Caco-2 (cell line): ENCODE measurements around the gene PARVA. TPM values are rescaled to one million over a fixed set of nuclear protein-coding genes. Genes with fewer than 3 reads are reported as not detected.

Experiments used
- BruUV-seq: library from RNA; stranded (reverse); fragments of 400-500 nt; replicated peaks from 2 replicates; lab custom pipeline; 2021; lab: Mats Ljungman, UMichigan
- CTCF ChIA-PET: fragments of 300-600 bp; sonication (Branson Sonifier 250); formaldehyde crosslinking; loops from one replicate; lab custom pipeline; 2022; ENCODE audit warnings: antibody characterized with exemption; lab: Charles Lee
- POLR2A ChIA-PET: fragments of 300-600 bp; sonication (Branson Sonifier 250); formaldehyde crosslinking; loops from one replicate; lab custom pipeline; 2022; ENCODE audit warnings: antibody characterized with exemption; lab: Charles Lee
- DNase-seq, 2 experiments: peaks; one replicate each; pipeline versions ENCODE4 v3.0.0 to v3.0.0-alpha.2; 2020 to 2022
- H3K27me3 ChIP-seq: replicated peaks from 2 replicates; pipeline ENCODE4 v1.6.0; 2011; ENCODE audit warnings: low read length; ENCODE audit not compliant: control insufficient read depth, insufficient read depth
- H3K36me3 ChIP-seq: 2 replicates; pipeline ENCODE4 v1.5.1; 2011; ENCODE audit warnings: low read length; ENCODE audit not compliant: control insufficient read depth, insufficient read depth
- H3K4me1 ChIP-seq: fragments of 250-450 bp; sonication (Bioruptor Pico); 2 replicates; pipeline ENCODE4 v1.5.1; 2020; ENCODE audit warnings: mild to moderate bottlenecking
- H3K4me3 ChIP-seq: 2 replicates; pipeline ENCODE4 v1.5.1; 2011; ENCODE audit warnings: low read depth, mild to moderate bottlenecking, control low read depth, low read length
- H3K9me3 ChIP-seq: fragments of 250-450 bp; sonication (Bioruptor Pico); 2 replicates; pipeline ENCODE4 v1.5.1; 2020; ENCODE audit warnings: mild to moderate bottlenecking, moderate library complexity
- H3K27ac Mint-ChIP-seq: one replicate; pipeline ENCODE4 v1.8.0; 2022; ENCODE audit warnings: mixed read lengths; ENCODE audit not compliant: unreplicated experiment
- H3K27me3 Mint-ChIP-seq: one replicate; pipeline ENCODE4 v1.8.0; 2022; ENCODE audit warnings: mixed read lengths; ENCODE audit not compliant: insufficient read depth, unreplicated experiment
- H3K36me3 Mint-ChIP-seq: one replicate; pipeline ENCODE4 v1.8.0; 2022; ENCODE audit warnings: mild to moderate bottlenecking, mixed read lengths; ENCODE audit not compliant: insufficient read depth, unreplicated experiment
- H3K4me1 Mint-ChIP-seq: one replicate; pipeline ENCODE4 v1.8.0; 2022; ENCODE audit warnings: low read depth, mixed read lengths; ENCODE audit not compliant: unreplicated experiment
- H3K4me3 Mint-ChIP-seq: one replicate; pipeline ENCODE4 v1.8.0; 2022; ENCODE audit warnings: mild to moderate bottlenecking, moderate library complexity, mixed read lengths; ENCODE audit not compliant: unreplicated experiment
- H3K9me3 Mint-ChIP-seq: one replicate; pipeline ENCODE4 v1.8.0; 2022; ENCODE audit warnings: mixed read lengths; ENCODE audit not compliant: unreplicated experiment
- intact Hi-C: fragments of 100-400 bp; cut with micrococcal nuclease; formaldehyde crosslinking; loops from one replicate; pipeline ENCODE4 v1.10.0; 2022; ENCODE audit not compliant: unreplicated experiment
- total RNA-seq: library from RNA; stranded (reverse); gene quantifications from 2 replicates; pipeline ENCODE4 v1.2.3, GENCODE V29; 2022
- TF ChIP-seq, protein P1 (sequence below), 2 experiments: fragments of 200-600 bp in 1 of 2; IDR thresholded peaks; 1 replicate in 1 of 2; 2 replicates in 1 of 2; pipeline versions ENCODE4 v1.5.1 to v1.8.0; 2011 to 2022; ENCODE audit warnings: antibody characterized with exemption in 1 of 2, control low read depth in 1 of 2, inconsistent platforms in 1 of 2, low read depth in 1 of 2, low read length in 1 of 2, mild to moderate bottlenecking in 1 of 2, moderate library complexity in 1 of 2; ENCODE audit not compliant: insufficient read depth in 1 of 2, severe bottlenecking in 1 of 2, unreplicated experiment in 1 of 2

PARVA gene
- total RNA-seq, 1 experiment from 2014 or later: 45.3 TPM

DNA sequence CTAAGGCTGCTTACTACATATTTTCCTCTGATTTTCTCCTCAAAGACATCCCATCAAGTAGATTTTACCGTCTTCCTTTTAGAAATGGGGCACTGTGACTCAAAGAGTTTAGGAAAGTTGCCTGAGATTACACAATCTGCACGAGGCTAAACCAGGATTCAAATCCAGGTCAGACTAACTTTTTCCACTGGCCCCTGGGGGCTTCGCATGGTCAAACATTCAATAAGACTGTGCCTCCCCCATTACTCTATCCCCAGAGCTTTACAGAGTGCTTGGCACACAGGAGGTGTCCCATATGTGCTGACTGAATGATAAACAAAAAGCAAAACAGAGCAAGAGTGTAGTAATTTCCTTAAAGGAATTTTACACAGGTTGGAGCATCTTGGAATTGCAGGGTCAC is 178.8 kb downstream of the PARVA start:
- H3K36me3 ChIP-seq: no peaks in the 10 kb centered on the region
- peaks cover 8% of the 10 kb centered on the region; the same call in 1 of the 2 replicates for H3K9me3 ChIP-seq
- peaks cover 7% of the 10 kb centered on the region for H3K27me3 Mint-ChIP-seq
- intact Hi-C loops: no loop called here
- no peaks in the 10 kb centered on the region for H3K36me3 Mint-ChIP-seq
- no peaks in the 10 kb centered on the region; the same call in 1 of the 2 replicates for H3K4me1 ChIP-seq
- POLR2A ChIA-PET: no interaction called here
- peaks cover 16% of the 10 kb centered on the region for H3K4me1 Mint-ChIP-seq
- DNase-seq: no peak
- BruUV-seq: no TSS peak
- H3K4me3 Mint-ChIP-seq: no peak overlapping the region
- TF ChIP-seq, protein P1, sequence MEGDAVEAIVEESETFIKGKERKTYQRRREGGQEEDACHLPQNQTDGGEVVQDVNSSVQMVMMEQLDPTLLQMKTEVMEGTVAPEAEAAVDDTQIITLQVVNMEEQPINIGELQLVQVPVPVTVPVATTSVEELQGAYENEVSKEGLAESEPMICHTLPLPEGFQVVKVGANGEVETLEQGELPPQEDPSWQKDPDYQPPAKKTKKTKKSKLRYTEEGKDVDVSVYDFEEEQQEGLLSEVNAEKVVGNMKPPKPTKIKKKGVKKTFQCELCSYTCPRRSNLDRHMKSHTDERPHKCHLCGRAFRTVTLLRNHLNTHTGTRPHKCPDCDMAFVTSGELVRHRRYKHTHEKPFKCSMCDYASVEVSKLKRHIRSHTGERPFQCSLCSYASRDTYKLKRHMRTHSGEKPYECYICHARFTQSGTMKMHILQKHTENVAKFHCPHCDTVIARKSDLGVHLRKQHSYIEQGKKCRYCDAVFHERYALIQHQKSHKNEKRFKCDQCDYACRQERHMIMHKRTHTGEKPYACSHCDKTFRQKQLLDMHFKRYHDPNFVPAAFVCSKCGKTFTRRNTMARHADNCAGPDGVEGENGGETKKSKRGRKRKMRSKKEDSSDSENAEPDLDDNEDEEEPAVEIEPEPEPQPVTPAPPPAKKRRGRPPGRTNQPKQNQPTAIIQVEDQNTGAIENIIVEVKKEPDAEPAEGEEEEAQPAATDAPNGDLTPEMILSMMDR (IDR thresholded peaks at IDR 0.05; ENCODE audit: insufficient read depth in 1 of 2, low read depth in 1 of 2, low read length in 1 of 2, severe bottlenecking in 1 of 2, unreplicated experiment in 1 of 2): no peak
- H3K27ac Mint-ChIP-seq: no peak overlapping the region
- CTCF ChIA-PET: no interaction called here
- H3K9me3 Mint-ChIP-seq: no peaks in the 10 kb centered on the region
- H3K4me3 ChIP-seq: no peak overlapping the region
- no peaks in the 10 kb centered on the region for H3K27me3 ChIP-seq

- CTCF ChIA-PET: interaction anchor here (0.6 kb wide), 1 partner anchor 405 kb away, joined by 4 read pairs; no protein-coding TSS in a partner anchor
- no peak for DNase-seq
- Mint-ChIP-seq H3K27me3 (peaks cover 7% of the 10 kb centered on the region), H3K9me3 (no peaks in the 10 kb centered on the region), H3K4me3 (no peak overlapping the region), H3K36me3 (no peaks in the 10 kb centered on the region), H3K4me1 (peaks cover 16% of the 10 kb centered on the region), H3K27ac (no peak overlapping the region)
- H3K36me3 ChIP-seq: no peaks in the 10 kb centered on the region
- TF ChIP-seq, protein P1 (IDR thresholded peaks at IDR 0.05; ENCODE audit: insufficient read depth in 1 of 2, low read depth in 1 of 2, low read length in 1 of 2, severe bottlenecking in 1 of 2, unreplicated experiment in 1 of 2): no peak
- no peaks in the 10 kb centered on the region; the same call in 1 of the 2 replicates for H3K4me1 ChIP-seq
- no peak overlapping the region for H3K4me3 ChIP-seq
- POLR2A ChIA-PET: no interaction called here
- intact Hi-C loops: no loop called here
- BruUV-seq: no TSS peak
- no peaks in the 10 kb centered on the region for H3K27me3 ChIP-seq
- H3K9me3 ChIP-seq: peaks cover 8% of the 10 kb centered on the region; the same call in 1 of the 2 replicates
Observed at GRCh38 chr11:12556788-12557384, 179.5 kb downstream of the PARVA start.

DNA sequence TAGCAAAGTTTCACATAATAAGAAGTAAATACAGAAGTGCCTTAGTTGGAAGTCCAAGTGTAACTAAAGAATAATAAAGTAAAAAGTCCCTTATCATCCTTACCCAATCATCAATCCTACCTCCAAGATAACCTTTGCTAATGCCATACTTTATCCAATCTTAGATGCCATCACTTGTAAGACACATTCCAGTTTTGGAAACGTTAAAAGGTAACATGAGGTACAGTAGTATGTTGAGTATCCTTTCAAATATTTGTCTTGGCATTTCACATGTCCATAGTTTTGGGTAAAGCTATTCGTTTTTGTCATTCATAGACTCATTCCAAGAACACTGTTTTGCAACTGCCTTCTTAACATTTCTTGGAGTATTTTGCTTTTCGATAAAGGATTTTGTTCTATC is 181.6 kb downstream of the PARVA start:
- Histone ChIP-seq H3K4me1 (no peaks in the 10 kb centered on the region; the same call in 1 of the 2 replicates), H3K27me3 (no peaks in the 10 kb centered on the region), H3K4me3 (no peak overlapping the region), H3K9me3 (0 out of 2 replicates have a peak, but pooled peaks cover 5% of the 10 kb centered on the region), H3K36me3 (no peaks in the 10 kb centered on the region)
- H3K36me3 Mint-ChIP-seq: no peaks in the 10 kb centered on the region
- BruUV-seq: no TSS peak
- TF ChIP-seq, protein P1 (IDR thresholded peaks at IDR 0.05; ENCODE audit: insufficient read depth in 1 of 2, low read depth in 1 of 2, low read length in 1 of 2, severe bottlenecking in 1 of 2, unreplicated experiment in 1 of 2): no peak
- H3K27me3 Mint-ChIP-seq: peaks cover 10% of the 10 kb centered on the region
- no peak overlapping the region for H3K4me3 Mint-ChIP-seq
- no peaks in the 10 kb centered on the region for H3K9me3 Mint-ChIP-seq
- intact Hi-C loops: no loop called here
- no peak for DNase-seq
- POLR2A ChIA-PET: no interaction called here
- CTCF ChIA-PET: no interaction called here
- H3K4me1 Mint-ChIP-seq: peaks cover 16% of the 10 kb centered on the region
- no peak overlapping the region for H3K27ac Mint-ChIP-seq
